ENCODE data around the gene VWA3A. TPM values are rescaled to one million over a fixed set of nuclear protein-coding genes. Genes with fewer than 3 reads are reported as not detected.

Gene VWA3A
- total RNA-seq, 1 donor from 2014 or later: 0.53 TPM

GRCh38 chr16:22116095-22116700 lies 23.9 kb downstream of the VWA3A start:
- Mint-ChIP-seq H3K9me3 (no peaks in the 10 kb centered on the region), H3K4me3 (no peak overlapping the region), H3K4me1 (no peaks in the 10 kb centered on the region), H3K36me3 (ENCODE audit: low read depth) (no peaks in the 10 kb centered on the region), H3K27ac (no peak overlapping the region), H3K27me3 (peaks cover 2% of the 10 kb centered on the region)
- ChIA-PET POLR2A (no interaction called here), CTCF (no interaction called here)
- intact Hi-C loops (cut with micrococcal nuclease): no loop called here
- ATAC-seq (ENCODE audit: low read depth): no peak
- DNase-seq: no peak
- TF ChIP-seq CTCF (IDR thresholded peaks at IDR 0.05): no peak

GRCh38 chr16:22117609-22118008 lies 25.3 kb downstream of the VWA3A start:
- DNase-seq: no peak
- Mint-ChIP-seq H3K4me1 (peaks cover under 1% of the 10 kb centered on the region), H3K4me3 (no peak overlapping the region), H3K27me3 (no peaks in the 10 kb centered on the region), H3K27ac (no peak overlapping the region), H3K9me3 (no peaks in the 10 kb centered on the region), H3K36me3 (ENCODE audit: low read depth) (no peaks in the 10 kb centered on the region)
- ATAC-seq (ENCODE audit: low read depth): no peak
- intact Hi-C loops (cut with micrococcal nuclease): no loop called here
- POLR2A ChIA-PET: no interaction called here
- TF ChIP-seq CTCF (IDR thresholded peaks at IDR 0.05): no peak
- CTCF ChIA-PET: no interaction called here

- no peak overlapping the region for H3K4me3 Mint-ChIP-seq
- CTCF ChIA-PET: no interaction called here
- H3K27ac Mint-ChIP-seq: no peak overlapping the region
- no peak for DNase-seq
- ATAC-seq (ENCODE audit: low read depth): no peak
- intact Hi-C loops (cut with micrococcal nuclease): loop anchor here (1.0 kb wide), 1 partner anchor 177 kb away; the partner anchor contains the start of gene POLR3E
- H3K27me3 Mint-ChIP-seq: no peaks in the 10 kb centered on the region
- H3K9me3 Mint-ChIP-seq: no peaks in the 10 kb centered on the region
- TF ChIP-seq CTCF (IDR thresholded peaks at IDR 0.05): no peak
- H3K36me3 Mint-ChIP-seq (ENCODE audit: low read depth): no peaks in the 10 kb centered on the region
- H3K4me1 Mint-ChIP-seq: peaks cover 10% of the 10 kb centered on the region
- POLR2A ChIA-PET: no interaction called here
These were observed 28.1 kb downstream of the VWA3A start for GRCh38 chr16:22120440-22120839.

GRCh38 chr16:22122239-22122638 lies 29.9 kb downstream of the VWA3A start:
- ChIA-PET POLR2A (no interaction called here), CTCF (no interaction called here)
- Mint-ChIP-seq H3K9me3 (no peaks in the 10 kb centered on the region), H3K4me3 (no peak overlapping the region), H3K27me3 (no peaks in the 10 kb centered on the region), H3K36me3 (ENCODE audit: low read depth) (no peaks in the 10 kb centered on the region), H3K27ac (no peak overlapping the region), H3K4me1 (peaks cover 10% of the 10 kb centered on the region)
- intact Hi-C loops (cut with micrococcal nuclease): no loop called here
- ATAC-seq (ENCODE audit: low read depth) (no peak), DNase-seq (no peak)
- no peak for TF ChIP-seq CTCF (IDR thresholded peaks at IDR 0.05)

GRCh38 chr16:22123146-22123545 lies 30.8 kb downstream of the VWA3A start:
- Mint-ChIP-seq H3K4me1 (peaks cover 10% of the 10 kb centered on the region), H3K36me3 (ENCODE audit: low read depth) (no peaks in the 10 kb centered on the region), H3K27ac (no peak overlapping the region), H3K9me3 (peaks cover 1% of the 10 kb centered on the region), H3K4me3 (no peak overlapping the region), H3K27me3 (peaks cover 4% of the 10 kb centered on the region)
- intact Hi-C loops (cut with micrococcal nuclease): no loop called here
- DNase-seq (no peak), ATAC-seq (ENCODE audit: low read depth) (peak; percentile 45)
- ChIA-PET POLR2A (no interaction called here), CTCF (no interaction called here)
- TF ChIP-seq CTCF (IDR thresholded peaks at IDR 0.05): no peak
